GM19467 (cell line): ENCODE data around the gene BANF2.
"Not testable (repeated sequence)": the region's sequence is repeated elsewhere in the genome, so short reads cannot be mapped to it uniquely, and the experiment has no call there.

Source experiments
- ATAC-seq: cut with Tn5 transposase; IDR thresholded peaks from one replicate; pipeline ENCODE4 v1.9.1; 2021; ENCODE audit warnings: mild to moderate bottlenecking, moderate library complexity; ENCODE audit not compliant: unreplicated experiment

Gene BANF2

GRCh38 chr20:17682103-17682888 lies 17.5 kb upstream of the BANF2 start, which contains the start of gene RRBP1:
Gene RRBP1, minus strand, starts transcription at chr20:17682242. Its CDS starts 21,735 bp downstream, at chr20:17660507.
- ATAC-seq, result peak; percentile 86

- ATAC-seq, result no peak
Measured at GRCh38 chr20:17682889-17683198, 16.9 kb upstream of the BANF2 start.

- ATAC-seq, result no peak
Measured at GRCh38 chr20:17683218-17684076, 16.3 kb upstream of the BANF2 start.

GRCh38 chr20:17684077-17684888 lies 15.5 kb upstream of the BANF2 start:
- ATAC-seq, result no peak

GRCh38 chr20:17685168-17685567 lies 14.6 kb upstream of the BANF2 start:
- ATAC-seq, result no peak

GRCh38 chr20:17687800-17688199 lies 12.0 kb upstream of the BANF2 start:
- ATAC-seq, result no peak

- no peak for ATAC-seq
Measured at GRCh38 chr20:17688965-17689364, 10.8 kb upstream of the BANF2 start.

GRCh38 chr20:17690144-17690543 lies 9.6 kb upstream of the BANF2 start:
- no peak for ATAC-seq

GRCh38 chr20:17691758-17692157 lies 8.0 kb upstream of the BANF2 start:
- ATAC-seq, result no peak

- ATAC-seq, result no peak
Measured at GRCh38 chr20:17693444-17694001, 6.2 kb upstream of the BANF2 start.

GRCh38 chr20:17694767-17695166 lies 5.0 kb upstream of the BANF2 start:
- no peak for ATAC-seq

GRCh38 chr20:17696287-17696686 lies 3.5 kb upstream of the BANF2 start:
- no peak for ATAC-seq

- ATAC-seq, result no peak
Measured at GRCh38 chr20:17697171-17697570, 2.6 kb upstream of the BANF2 start.

GRCh38 chr20:17698384-17698783 lies 1.4 kb upstream of the BANF2 start:
- ATAC-seq, result no peak

GRCh38 chr20:17700637-17701036 lies 871 bp downstream of the BANF2 start:
- no peak for ATAC-seq

- no peak for ATAC-seq
Measured at GRCh38 chr20:17701826-17702225, 2.1 kb downstream of the BANF2 start.

GRCh38 chr20:17704589-17705317 lies 5.0 kb downstream of the BANF2 start:
- no peak for ATAC-seq

GRCh38 chr20:17705916-17706315 lies 6.2 kb downstream of the BANF2 start:
- no peak for ATAC-seq

- ATAC-seq, result no peak
Measured at GRCh38 chr20:17706632-17707031, 6.9 kb downstream of the BANF2 start.

GRCh38 chr20:17707951-17708350 lies 8.2 kb downstream of the BANF2 start:
- not testable (repeated sequence) for ATAC-seq
